Right cardiac atrium (tissue), 5 donors: ENCODE measurements around the gene RABEP1. TPM values are rescaled to one million over a fixed set of nuclear protein-coding genes. Genes with fewer than 3 reads are reported as not detected.

Experiments
- ATAC-seq, 2 donors: fragments of 200-7000 bp; cut with Tn5 transposase; one replicate each; pipeline versions ENCODE4 v1.8.0 to v1.9.1; 2020; ENCODE audit warnings: moderate library complexity in 2 of 2, mild to moderate bottlenecking in 1 of 2
- DNase-seq, 3 donors: peaks; one replicate each; pipeline ENCODE4 v3.0.0-alpha.2; 2020
- H3K27ac ChIP-seq: one replicate; pipeline ENCODE4 v1.5.1; 2013; ENCODE audit warnings: mild to moderate bottlenecking, low read length, control low read depth, moderate library complexity
- H3K27me3 ChIP-seq: one replicate; pipeline ENCODE4 v1.6.1; 2013; ENCODE audit not compliant: control insufficient read depth, insufficient read depth
- H3K4me1 ChIP-seq: one replicate; pipeline ENCODE4 v1.6.1; 2013; ENCODE audit warnings: low read length; ENCODE audit not compliant: control insufficient read depth, insufficient read depth
- H3K4me3 ChIP-seq: one replicate; pipeline ENCODE4 v1.5.1; 2013; ENCODE audit warnings: low read length, control low read depth
- H3K9me3 ChIP-seq: one replicate; pipeline ENCODE4 v1.6.1; 2013; ENCODE audit warnings: low read length; ENCODE audit not compliant: control insufficient read depth
- WGBS: extraction: QIAGEN DNeasy Blood & Tissue Kit; methylation state at CpG from one replicate; pipeline ENCODE4 v1.1.7; 2013; 5-methylcytosine and 5-hydroxymethylcytosine counted together
- intact Hi-C, 4 donors: fragments of 100-400 bp; cut with DNase I; formaldehyde crosslinking; loops; one replicate each; pipeline versions ENCODE4 v1.11.0 to v1.14.0; 2022 to 2023
- polyA plus RNA-seq: library from polyadenylated mRNA; stranded (reverse); fragments of 200-250 nt; gene quantifications from one replicate; pipeline ENCODE4 v1.2.3, GENCODE V29; 2013
- total RNA-seq, 4 donors: library from RNA; stranded (reverse); fragmentation: NEBNext Ultra II Directional; extraction: Animal tissue kit (Norgen Biotek cat#: 25700); gene quantifications; one replicate each; pipeline ENCODE4 v1.2.1, GENCODE V29; 2021
- donor health status: healthy with polysubstance abuse.
- donor health status: DM: no; HTN: yes; CAD: no.
- donor health status: DM: no; HTN: no; CAD: no.
- donor health status: DM: no; HTN: yes; CAD: no; lungs with severe emphysema.
- donor health status: DM: yes; HTN: yes; CAD: no.

Gene RABEP1
- total and polyA plus RNA-seq, 5 donors = 18.6 to 53.2 (median 46.8) TPM

DNA sequence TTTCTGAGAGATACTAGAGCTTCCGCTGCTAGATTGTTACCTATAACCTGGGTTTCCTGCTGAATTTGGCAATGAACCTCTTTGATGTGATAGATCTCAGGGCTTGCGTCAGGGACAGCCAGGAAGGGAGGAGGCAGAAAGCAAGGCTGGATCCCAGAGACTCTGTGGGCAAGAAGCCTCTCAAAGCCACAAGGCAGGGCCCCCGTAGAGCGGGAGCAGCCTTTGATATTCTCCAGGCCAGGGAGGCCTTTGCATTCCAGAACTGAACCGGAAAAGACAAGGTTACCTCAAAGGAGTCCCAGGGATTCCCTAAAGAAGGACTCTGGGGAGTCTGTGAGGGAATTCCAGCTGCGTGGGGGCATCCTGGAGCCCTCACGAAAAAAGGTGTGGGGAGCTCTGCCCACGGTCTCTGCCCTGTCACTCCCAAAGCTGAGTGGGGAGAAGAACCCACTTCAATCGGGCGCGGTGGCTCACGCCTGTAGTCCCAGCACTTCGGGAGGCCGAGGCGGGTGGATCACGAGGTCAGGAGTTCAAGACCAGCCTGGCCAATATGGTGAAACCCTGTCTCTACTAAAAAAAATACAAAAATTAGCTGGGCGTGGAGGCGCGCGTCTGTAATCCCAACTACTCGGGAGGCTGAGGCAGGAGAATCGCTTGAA, 33.1 kb upstream of the RABEP1 start:
- DNase-seq (no peak), ATAC-seq (no peak)
- Histone ChIP-seq H3K27me3 (no peaks in the 10 kb centered on the region), H3K4me1 (no peaks in the 10 kb centered on the region), H3K27ac (no peak overlapping the region), H3K9me3 (no peaks in the 10 kb centered on the region), H3K4me3 (no peak overlapping the region)
- WGBS = 63% methylated on average over 22 of the region's 22 CpGs
- intact Hi-C loops = no loop called here

DNA sequence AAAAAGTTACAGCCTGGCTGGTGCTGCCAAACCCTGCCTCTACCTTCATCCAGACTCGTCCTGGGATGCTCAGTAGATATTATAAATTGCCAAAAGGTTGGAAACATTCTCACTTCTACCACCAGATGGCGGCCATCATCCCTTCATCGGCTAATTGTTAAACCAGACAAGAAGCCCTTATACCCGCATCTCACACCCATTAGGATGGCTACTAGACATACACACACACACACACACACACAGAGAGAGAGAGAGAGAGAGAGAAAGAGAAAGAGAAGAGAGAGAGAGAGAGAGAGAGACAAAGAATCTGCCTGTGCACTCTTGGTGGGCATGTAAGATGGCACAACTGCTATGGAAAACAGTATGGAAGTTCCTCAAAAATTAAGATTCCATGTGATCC, 32.5 kb upstream of the RABEP1 start:
- Histone ChIP-seq H3K27me3 (no peaks in the 10 kb centered on the region), H3K4me3 (no peak overlapping the region), H3K27ac (no peak overlapping the region), H3K9me3 (no peaks in the 10 kb centered on the region), H3K4me1 (no peaks in the 10 kb centered on the region)
- intact Hi-C loops = loop anchor here in 1 of 4 donors (10.0 kb wide), 1 partner anchor 185 kb away; the partner anchor contains the start of gene C1QBP
- 1% methylated on average over 4 of the region's 4 CpGs for whole genome bisulfite sequencing
- peak; percentile 82 to 86 for ATAC-seq
- peak in 1 of 3 donors; percentile 35 for DNase-seq

DNA sequence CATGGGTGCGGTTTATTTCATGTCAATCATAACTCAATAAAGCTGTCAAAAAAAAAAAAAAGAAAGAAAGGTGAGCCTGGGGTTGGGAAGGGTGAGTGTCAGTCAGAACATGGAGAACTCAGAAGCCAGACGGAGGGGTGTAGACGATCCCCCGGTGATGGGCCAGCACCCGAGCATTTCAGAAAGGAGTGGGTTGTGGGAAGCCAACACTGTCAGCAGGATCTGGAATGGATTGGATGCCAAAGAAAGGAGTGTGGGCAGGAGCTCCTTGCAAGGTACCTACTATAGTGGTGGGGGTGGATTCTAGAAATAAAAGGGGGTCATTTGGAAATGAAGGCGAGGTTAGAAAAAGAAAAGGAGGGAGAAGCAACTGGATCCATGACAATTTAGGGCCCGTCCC, 27.7 kb upstream of the RABEP1 start:
- Histone ChIP-seq H3K9me3 (no peaks in the 10 kb centered on the region), H3K27me3 (no peaks in the 10 kb centered on the region), H3K4me3 (no peak overlapping the region), H3K27ac (no peak overlapping the region), H3K4me1 (peaks cover 3% of the 10 kb centered on the region)
- ATAC-seq = no peak
- no peak for DNase-seq
- WGBS = 74% methylated on average over 7 of the region's 7 CpGs
- intact Hi-C loops = loop anchor here in 1 of 4 donors (10.0 kb wide), 1 partner anchor 180 kb away; the partner anchor contains the start of gene C1QBP

DNA sequence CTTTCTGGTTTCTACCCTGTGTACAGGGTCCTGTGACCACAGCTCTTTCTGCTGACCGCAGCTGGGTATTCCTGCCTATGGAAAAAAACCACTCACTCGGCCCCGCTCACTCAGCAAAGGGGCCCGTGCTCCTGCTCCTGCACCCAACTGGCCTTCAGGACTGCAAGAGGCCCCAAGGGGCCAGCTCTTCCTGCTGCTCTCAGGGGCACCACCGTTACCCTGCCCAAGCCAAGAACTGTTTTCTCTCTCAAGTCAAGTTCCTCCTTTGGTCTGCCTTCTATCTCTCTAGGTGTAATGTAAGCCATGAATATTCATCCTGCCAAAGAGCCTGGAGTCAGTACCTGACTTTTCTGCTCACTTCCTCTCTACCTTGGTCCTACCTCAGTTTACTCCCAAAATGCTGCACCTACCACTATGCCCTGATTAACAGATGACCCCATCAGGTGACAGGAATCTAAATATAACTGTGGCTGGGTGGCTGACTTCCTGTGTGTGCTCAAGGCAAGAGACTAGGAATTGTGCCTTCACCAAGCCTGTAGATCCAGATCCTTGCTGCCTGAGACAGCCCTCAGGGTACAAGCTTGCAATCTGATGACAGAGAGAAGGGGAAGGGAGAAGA, 27.1 kb upstream of the RABEP1 start:
- 75% methylated on average over 5 of the region's 5 CpGs for WGBS
- ATAC-seq (no peak), DNase-seq (no peak)
- Histone ChIP-seq H3K4me1 (peaks cover 3% of the 10 kb centered on the region), H3K27ac (no peak overlapping the region), H3K4me3 (no peak overlapping the region), H3K27me3 (no peaks in the 10 kb centered on the region), H3K9me3 (no peaks in the 10 kb centered on the region)
- intact Hi-C loops = loop anchor here in 1 of 4 donors (10.0 kb wide), 1 partner anchor 180 kb away; the partner anchor contains the start of gene C1QBP

DNA sequence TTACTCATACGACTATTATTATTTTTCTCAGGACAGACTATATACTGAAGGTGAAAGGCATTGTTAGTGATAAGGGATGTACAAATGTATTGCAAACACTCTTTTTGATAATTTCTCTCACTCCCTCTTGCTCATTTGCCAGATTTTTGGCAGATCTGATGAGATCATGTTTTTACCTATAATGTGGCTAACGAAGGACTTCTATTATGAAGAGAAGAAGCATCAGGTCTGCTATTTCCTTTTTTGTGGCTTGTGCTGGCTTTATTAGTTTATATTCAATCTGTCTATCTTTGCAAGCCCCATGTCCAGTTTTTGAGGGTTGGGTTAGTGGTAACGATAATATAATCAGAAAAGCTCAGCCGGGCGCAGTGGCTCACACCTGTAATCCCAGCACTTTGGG, 25.0 kb upstream of the RABEP1 start:
- Histone ChIP-seq H3K4me3 (no peak overlapping the region), H3K4me1 (peaks cover 3% of the 10 kb centered on the region), H3K27ac (no peak overlapping the region), H3K27me3 (no peaks in the 10 kb centered on the region), H3K9me3 (no peaks in the 10 kb centered on the region)
- intact Hi-C loops = loop anchor here in 1 of 4 donors (10.0 kb wide), 1 partner anchor 178 kb away; the partner anchor contains the start of gene C1QBP
- 94% methylated on average over 5 of the region's 5 CpGs for WGBS
- DNase-seq (no peak), ATAC-seq (no peak)

DNA sequence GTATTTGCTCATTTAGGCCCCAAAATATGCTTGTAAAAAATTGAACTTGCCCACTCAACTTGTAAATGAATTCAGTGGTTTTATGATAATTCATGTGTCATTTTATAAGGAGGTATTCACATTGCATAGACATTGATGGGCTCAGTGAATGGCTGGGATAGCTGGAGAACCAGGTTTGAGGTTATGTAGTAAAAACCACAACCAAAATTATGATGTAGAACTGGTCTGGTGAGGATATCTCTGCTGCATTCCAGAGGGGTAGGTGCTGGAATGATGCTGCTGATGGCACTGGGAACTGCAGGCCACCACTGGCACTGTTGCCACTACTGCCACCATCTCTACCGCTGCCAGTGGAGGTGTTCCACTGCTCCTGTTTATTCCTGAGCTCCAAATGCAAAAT, 21.5 kb upstream of the RABEP1 start:
- DNase-seq = no peak
- 91% methylated on average over 1 of the region's 1 CpG for WGBS
- ATAC-seq = no peak
- H3K27me3 ChIP-seq = no peaks in the 10 kb centered on the region
- H3K9me3 ChIP-seq = no peaks in the 10 kb centered on the region
- no peak overlapping the region for H3K4me3 ChIP-seq
- intact Hi-C loops = no loop called here
- no peaks in the 10 kb centered on the region for H3K4me1 ChIP-seq
- no peak overlapping the region for H3K27ac ChIP-seq

DNA sequence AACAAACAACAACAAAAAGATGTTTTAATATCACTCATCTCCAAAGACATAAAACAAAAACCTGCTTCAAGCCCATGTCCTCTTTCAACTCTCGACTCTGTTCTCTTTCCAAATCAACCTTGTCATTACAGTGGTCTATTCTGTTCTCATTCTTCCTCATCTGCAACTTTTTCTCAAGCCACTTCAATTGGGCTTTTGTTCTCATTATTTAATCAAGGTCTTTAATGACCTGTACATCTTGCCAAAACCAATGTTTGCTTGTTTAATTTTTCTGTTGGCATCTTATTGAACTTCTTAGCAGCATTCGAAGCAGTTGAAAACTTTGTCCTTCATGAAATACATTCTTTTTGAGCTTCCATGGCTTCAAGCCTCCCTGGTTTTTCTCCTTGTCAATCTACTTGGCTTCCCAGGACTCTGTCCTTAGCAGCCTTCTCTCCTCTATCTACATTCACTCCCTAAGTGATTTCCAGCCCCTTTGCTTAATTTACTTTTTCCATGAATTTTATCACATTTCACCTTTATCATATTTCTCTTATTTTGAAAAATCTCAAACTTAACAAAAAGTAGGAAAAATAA, 19.6 kb upstream of the RABEP1 start:
- no peak for ATAC-seq
- H3K27ac ChIP-seq = no peak overlapping the region
- intact Hi-C loops = no loop called here
- DNase-seq = no peak
- H3K4me1 ChIP-seq = no peaks in the 10 kb centered on the region
- WGBS = 60% methylated on average over 2 of the region's 2 CpGs
- H3K4me3 ChIP-seq = no peak overlapping the region
- H3K27me3 ChIP-seq = no peaks in the 10 kb centered on the region
- no peaks in the 10 kb centered on the region for H3K9me3 ChIP-seq

DNA sequence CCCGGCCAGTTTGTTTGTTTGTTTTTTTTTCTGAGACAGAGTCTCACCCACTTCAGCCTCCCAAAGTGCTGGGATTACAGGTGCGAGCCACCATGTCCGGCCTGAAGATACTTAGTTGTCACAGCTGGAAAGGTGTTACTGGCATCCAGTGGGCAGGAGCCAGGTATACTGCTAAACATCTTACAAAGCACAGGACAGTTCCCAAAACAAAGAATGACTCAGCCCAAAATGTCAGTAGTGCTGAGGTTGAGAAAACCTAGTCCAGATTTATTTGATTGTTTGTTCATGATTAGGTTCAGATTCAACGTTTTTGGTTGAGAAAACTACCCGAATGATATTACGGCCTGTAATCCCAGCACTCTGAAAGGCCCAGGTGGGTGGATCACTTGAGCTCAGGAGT, 18.6 kb upstream of the RABEP1 start:
- 96% methylated on average over 6 of the region's 6 CpGs for WGBS
- no peaks in the 10 kb centered on the region for H3K9me3 ChIP-seq
- no peak for ATAC-seq
- intact Hi-C loops = no loop called here
- H3K27ac ChIP-seq = no peak overlapping the region
- H3K4me1 ChIP-seq = no peaks in the 10 kb centered on the region
- no peak overlapping the region for H3K4me3 ChIP-seq
- H3K27me3 ChIP-seq = no peaks in the 10 kb centered on the region
- no peak for DNase-seq

DNA sequence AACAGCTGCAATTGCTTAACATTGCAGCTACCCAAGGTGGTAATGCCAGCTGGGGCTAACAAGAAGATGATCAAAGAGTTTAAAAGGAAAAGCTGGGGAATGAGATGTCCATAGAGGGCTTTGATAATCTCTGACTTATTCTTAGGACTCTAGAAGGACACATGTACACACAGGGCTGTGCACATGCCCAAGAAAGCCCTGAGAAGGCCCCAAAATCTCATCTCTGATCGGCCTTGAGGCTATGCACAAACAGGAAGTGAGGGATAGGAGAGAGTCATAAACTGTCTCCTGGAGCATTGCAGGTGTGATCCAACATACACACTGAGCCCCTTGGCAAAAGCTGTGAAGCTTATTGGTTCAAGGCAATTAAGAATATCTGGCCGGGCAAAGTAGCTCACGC, 17.2 kb upstream of the RABEP1 start:
- ATAC-seq (no peak), DNase-seq (no peak)
- H3K27ac ChIP-seq = no peak overlapping the region
- H3K4me3 ChIP-seq = no peak overlapping the region
- WGBS = 82% methylated on average over 3 of the region's 3 CpGs
- H3K27me3 ChIP-seq = no peaks in the 10 kb centered on the region
- intact Hi-C loops = no loop called here
- no peaks in the 10 kb centered on the region for H3K4me1 ChIP-seq
- no peaks in the 10 kb centered on the region for H3K9me3 ChIP-seq

DNA sequence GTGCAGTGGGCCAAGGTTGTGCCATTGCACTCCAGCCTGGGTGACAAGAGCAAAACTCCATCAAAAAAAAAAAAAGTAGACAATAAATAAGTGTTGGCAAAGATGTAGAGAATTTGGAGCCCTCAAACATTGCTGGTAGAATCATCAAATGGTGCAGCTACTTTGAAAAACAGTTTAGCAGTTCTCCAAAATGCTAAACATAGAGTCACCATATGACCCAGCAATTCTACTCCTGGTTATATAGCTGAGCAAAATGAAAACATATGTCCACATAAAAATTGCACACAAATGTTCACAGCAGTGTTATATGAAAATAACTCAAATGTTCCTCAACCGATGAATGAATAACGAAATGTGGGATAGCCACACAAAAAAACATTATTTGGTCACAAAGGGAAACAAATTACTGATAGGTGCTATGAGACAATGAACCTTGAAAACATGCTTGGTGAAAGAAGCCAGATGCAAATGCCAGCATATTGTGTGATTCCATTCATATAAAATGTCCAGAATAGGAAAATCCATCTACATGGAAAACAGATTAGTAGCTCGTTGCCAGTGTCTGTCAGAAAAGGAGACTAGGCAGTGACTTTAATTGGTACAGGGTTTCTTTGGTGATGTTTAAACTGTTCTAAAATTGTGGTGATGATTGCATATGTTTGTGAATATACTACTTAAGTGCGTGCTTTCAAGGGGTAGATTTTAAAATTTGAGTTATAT, 12.7 kb upstream of the RABEP1 start:
- intact Hi-C loops = no loop called here
- H3K9me3 ChIP-seq = no peaks in the 10 kb centered on the region
- 77% methylated on average over 4 of the region's 4 CpGs for WGBS
- ATAC-seq (no peak), DNase-seq (no peak)
- no peaks in the 10 kb centered on the region for H3K4me1 ChIP-seq
- no peak overlapping the region for H3K27ac ChIP-seq
- H3K4me3 ChIP-seq = no peak overlapping the region
- no peaks in the 10 kb centered on the region for H3K27me3 ChIP-seq

DNA sequence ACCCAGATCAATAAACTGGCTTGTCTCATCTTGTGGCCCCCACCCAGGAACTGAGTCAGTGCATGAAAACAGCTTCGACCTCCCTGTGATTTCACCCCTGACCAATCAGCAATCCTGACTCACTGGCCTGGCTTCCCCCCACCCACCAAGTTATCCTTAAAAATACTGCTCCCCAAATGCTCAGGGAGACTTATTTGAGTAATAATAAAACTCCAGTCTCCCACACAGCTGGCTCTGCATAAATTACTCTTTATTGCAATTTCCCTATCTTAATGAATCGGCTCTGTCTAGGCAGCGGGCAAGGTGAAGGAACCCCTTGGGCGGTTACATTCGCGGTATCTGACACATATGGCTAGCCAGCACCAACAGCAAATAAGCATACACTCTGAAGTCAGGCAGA, 9.8 kb upstream of the RABEP1 start:
- no peak for DNase-seq
- Histone ChIP-seq H3K27ac (no peak overlapping the region), H3K9me3 (no peaks in the 10 kb centered on the region), H3K4me3 (no peak overlapping the region), H3K4me1 (no peaks in the 10 kb centered on the region), H3K27me3 (no peaks in the 10 kb centered on the region)
- ATAC-seq = no peak
- intact Hi-C loops = no loop called here
- WGBS = 87% methylated on average over 6 of the region's 6 CpGs
